Activated T-cell treated with anti-CD3 and anti-CD28 coated beads, Interleukin-2, amount 50 U/mL, for 48 hours (primary cell): ENCODE data around the gene MTUS2.

Source experiments
- DNase-seq, 2 experiments: peaks; one replicate each; pipeline ENCODE4 v3.0.0-alpha.2; 2020

MTUS2 gene

DNA sequence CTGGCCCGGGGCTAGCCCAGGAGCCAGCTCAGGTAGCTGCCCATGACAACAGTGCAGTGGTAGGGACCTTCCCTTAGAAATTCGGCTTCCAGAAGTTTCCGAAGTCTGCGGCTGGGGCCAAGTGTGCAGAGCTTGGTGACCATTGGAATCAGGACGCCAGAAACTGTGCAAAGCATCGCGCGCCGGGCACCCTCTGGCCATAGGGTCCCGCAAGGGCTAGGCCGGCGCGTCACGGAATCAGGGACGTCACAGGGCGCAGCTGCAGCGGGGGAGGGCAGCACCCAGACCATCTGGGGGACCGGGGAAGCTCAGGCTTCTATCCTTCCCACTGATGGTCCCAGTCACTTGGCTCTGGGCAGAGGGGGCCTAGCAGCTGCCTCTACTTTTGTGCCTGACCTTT is 219.1 kb downstream of the MTUS2 start:
- DNase-seq = no peak

DNA sequence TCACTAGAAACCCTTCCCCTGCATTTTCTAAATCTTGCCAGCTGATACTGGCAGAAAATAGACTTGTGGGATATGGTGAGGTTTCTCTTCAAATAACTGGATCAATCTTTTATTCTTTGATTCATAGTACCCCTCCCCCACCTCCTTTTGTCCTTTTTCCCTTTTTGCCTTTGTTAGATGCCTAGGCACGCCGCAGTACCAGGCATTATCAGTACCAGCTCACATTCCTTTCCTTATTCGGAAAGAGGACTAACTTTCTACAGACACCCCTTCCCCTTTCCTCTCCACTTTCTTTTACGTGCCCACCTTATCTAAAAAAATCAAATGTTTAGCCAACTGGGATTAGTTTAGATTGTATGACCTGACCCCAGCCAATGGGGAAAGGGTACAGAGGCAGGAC is 226.4 kb downstream of the MTUS2 start:
- no peak for DNase-seq

DNA sequence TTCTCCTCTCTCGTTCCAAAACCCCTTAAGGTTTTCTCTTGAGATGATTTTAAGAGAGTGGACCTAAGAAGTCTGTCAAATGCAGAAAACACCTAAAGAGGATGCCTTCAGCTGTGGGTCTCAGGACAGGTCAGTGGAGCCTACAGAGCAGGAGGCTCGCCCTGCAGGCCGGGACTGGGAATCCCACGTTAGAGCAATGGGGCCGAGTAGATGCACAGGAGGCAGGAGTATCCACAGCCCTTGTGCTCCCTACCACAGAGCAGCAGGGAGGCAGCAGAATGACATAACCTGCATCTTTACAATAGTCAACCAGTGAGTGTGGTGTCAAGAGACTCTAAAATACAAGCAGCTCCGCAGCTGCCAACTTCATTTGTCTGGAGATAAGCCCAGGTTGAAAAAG is 229.4 kb downstream of the MTUS2 start:
- no peak for DNase-seq

- no peak for DNase-seq
These were observed 230.6 kb downstream of the MTUS2 start for GRCh38 chr13:29050719-29051118.

GRCh38 chr13:29059800-29060199 is 239.7 kb downstream of the MTUS2 start:
- no peak for DNase-seq

- no peak for DNase-seq
These were observed 245.0 kb downstream of the MTUS2 start for GRCh38 chr13:29065142-29065541.

GRCh38 chr13:29067306-29067945 is 247.3 kb downstream of the MTUS2 start:
- DNase-seq = no peak

DNA sequence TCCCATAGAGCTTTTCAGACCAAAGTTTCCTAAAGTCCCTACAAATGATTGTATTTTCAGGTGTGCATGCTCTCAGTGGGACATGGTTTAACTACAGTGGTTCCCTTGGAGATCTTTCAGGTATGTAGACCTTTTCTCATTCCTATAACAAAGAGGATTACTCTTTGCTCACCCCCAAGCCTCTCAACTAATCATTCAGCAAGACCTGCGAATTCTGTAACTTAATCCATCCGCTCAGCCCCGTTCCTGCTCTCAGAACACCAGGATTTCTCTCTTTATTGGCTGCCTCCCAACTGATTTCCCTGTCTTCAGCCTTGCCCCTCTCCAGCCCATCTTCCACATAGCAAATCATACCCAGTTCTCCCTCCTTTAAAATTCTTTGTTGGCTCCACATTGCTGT is 253.6 kb downstream of the MTUS2 start:
- DNase-seq = no peak

- no peak for DNase-seq
These were observed 257.1 kb downstream of the MTUS2 start for GRCh38 chr13:29077051-29077813.

GRCh38 chr13:29081036-29081435 is 260.9 kb downstream of the MTUS2 start:
- DNase-seq = no peak

DNA sequence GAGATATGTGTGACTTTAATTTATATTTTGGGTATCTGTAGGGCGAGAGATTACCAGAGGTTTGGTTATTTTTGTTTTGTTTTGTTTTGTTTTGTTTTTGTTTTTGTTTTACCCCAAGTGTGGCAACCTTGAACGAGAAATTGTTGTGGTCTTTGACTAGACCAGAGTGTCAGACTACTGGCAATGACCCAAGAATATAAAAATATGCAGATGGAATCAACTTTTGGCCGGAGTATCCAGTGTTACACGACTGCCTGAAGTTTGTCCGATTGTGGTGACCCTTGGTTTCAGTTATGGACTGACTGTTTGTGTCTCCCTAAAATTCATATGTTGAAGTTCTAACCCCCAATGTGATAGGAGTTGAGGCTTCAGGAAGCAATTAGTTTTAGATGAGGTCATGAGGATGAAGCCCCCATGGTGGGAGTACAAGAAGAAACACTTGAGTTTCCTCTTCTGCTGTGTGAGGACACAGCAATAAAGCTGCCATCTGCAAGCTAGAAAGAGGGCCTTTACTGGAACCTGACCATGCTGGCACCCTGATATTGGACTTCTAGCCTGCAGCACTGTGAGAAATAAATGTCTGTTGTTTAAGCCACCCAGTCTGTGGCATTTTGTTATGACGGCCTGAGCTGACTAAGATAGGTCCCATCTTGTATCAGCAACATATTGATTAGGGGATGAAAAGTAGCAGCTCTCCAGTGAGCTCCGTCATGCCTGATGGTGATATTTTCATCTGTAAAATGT is 261.7 kb downstream of the MTUS2 start:
- DNase-seq = no peak

DNA sequence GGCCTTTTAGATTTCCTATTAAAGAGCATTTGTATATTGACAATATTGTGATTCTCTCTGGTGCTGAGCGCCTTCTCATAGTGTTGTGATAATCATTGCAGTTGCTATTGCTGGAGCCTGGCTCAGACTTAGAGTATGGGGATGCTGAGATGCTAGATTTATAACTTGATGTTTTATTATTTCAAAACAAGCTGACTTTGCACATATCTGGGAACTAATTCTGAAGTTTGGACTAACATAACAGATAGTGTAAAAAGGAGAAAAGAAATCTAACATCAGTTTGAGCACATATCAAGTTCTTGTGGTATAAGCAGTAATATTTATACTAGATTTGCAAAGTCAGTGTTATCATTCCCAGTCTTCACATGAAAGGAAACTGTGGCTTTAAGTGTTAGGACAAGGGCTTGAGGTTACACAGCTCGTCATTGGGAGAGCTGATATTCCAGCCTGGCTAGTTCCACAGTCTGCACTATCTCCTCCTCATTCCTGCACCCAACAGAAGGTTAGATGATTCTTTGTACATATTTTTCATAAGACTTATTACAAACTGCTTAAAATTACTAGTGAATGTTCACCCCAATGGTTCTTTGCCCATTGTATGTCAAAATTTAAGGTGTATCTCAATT is 279.8 kb downstream of the MTUS2 start:
- no peak for DNase-seq

DNA sequence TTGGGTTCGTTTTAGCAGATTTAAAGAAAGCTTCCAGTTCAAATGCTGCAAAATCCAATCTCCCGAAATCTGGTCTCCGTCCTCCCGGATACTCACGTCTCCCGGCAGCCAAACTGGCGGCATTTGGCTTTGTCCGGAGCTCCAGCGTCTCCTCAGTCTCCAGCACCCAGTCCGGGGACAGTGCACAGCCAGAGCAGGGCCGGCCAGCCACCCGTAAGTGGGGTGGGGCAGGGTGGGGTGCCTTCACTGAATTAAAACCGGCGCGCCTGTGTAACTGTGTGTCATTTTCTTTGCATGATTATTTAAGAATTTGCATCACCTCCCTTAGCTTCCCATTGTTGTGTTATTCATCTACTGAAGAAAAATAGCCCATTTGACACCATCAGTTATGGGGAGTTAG is 280.6 kb downstream of the MTUS2 start:
- DNase-seq = no peak

DNA sequence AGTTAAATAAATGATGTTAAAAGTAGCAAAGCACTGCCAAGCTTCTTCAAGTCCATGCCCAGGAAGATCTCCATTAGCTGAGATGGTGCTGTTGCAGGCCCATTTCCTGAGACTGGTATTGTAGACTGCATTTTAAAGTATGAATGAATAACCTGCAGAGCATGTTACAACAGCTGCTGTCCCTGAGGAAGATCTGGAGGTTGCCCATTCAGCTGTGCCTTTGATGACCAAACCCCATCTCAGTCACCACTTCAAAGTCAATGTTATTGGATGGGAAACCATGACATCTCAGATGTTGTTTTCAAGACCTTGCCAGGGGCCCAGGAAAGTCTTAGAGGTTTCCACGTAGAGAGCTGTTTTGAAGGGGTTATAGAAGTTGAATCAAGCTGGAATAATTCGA is 281.3 kb downstream of the MTUS2 start:
- no peak for DNase-seq

DNA sequence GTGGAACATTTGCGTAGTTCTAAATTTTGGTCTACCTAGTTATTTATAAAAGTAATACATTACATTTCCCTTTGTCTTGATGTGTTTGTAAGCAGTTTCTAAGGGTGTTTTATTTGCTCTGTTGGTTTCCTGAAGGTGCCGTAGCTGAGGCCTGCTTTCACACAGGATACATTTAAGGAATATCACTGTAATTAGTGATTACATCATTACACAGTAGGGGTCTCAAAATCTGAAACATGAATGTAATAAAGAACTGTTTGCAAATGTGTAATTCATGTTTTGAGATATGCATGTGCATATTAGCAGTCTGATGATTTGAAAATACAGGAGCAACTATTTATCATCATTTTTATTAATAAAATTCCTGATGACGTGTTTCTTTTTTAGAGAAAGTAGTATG is 281.8 kb downstream of the MTUS2 start:
- DNase-seq = no peak

DNA sequence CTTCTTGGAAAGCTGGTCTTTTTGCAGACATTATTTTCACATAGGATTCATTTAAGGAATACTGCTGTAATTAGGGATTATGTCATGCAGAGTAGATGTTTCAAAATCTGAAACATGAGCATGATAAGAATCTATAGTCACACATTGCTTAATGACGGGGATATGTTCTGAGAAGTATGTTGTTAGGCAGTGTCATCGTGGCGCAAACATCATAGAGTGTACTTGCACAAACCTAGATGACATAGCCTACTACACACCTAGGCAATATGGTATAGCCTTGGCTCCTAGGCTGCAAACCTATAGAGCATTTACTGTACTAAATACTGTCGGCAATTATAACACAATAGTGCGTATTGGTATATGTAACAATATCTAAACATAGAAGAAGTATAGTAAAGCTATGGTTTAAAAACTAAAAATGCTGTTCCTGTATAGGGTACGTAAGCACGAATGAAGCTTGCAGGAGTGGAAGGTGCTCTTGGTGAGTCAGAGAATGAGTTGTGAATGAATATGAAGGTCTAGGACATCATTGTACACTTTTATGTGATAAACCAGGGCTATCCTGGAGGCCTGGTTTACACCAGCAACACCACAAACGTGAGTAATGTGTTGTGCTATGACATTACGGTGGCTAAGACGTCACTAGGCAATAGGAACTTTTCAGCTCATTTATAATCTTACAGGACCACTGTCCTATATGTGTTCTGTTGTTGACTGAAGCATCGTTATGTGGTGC is 283.1 kb downstream of the MTUS2 start:
- no peak for DNase-seq

DNA sequence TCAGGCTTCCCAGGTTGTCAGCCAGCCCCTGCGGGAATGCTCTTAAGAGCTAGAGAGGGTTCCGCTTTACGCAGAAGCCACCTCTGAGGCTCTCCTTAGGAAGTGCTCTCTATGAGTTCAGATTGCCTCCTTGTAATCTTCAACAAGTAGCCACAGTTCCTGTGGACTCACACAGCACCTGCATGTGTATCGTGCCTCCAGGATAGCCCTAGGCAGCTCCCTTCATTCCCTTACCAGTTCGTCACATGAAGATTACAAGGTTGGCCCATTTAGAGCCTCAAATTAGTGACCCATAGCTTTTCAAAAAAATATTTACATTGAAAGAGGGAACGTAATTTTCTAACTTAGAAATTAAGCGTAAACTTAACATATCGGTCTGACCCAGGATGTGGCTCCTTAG is 284.3 kb downstream of the MTUS2 start:
- DNase-seq = no peak

- no peak for DNase-seq
These were observed 285.6 kb downstream of the MTUS2 start for GRCh38 chr13:29105779-29106178.

GRCh38 chr13:29106651-29107050 is 286.5 kb downstream of the MTUS2 start:
- no peak for DNase-seq

- DNase-seq = no peak
These were observed 288.1 kb downstream of the MTUS2 start for GRCh38 chr13:29108068-29108786.

DNA sequence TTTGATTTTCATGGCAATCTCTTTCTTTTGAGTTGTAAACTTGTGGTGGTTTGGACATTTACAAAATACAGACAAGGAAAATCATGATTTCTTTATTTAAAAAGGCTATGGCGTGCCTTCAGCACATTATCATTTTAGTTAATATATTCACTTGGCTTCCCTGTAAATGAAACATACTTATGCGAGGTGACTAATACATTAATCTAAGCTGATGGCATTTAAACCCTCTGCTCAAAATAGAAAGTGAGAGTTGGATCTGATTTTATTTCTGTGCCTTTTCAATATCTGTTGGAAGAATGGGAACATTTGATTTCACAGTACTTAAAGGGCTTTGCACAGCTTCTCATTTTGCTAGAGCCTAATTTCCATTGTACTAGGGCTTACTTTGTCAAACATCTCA is 289.8 kb downstream of the MTUS2 start:
- DNase-seq = no peak

DNA sequence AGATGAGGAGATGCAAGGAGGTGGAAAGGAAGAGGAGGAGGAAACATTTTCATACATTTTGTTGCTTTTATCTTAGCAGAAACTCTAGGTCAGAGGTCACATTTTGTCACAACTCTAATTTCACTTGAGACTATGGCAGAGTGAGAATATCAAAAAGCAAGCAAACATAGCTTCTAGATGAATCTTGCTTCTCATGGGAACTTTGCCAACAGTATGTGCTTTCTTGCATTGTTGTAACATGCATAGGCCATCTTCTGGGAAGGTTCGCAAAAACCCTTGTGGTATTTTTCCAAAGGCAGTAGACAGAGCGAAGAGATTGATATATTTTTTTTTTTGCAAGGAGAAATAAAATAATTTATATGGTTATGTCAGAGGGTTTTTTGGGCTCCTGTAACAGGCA is 291.3 kb downstream of the MTUS2 start:
- no peak for DNase-seq
